ENCODE measurements around the gene TOMM7.
A peak's percentile ranks its signal among the peaks of the same experiment; 100 is the strongest.
"Not testable (repeated sequence)": the region's sequence is repeated elsewhere in the genome, so short reads cannot be mapped to it uniquely, and the experiment has no call there.

Gene TOMM7

GRCh38 chr7:22853674-22854157 is 31.1 kb upstream of the TOMM7 start:
- no peak for DNase-seq

DNA sequence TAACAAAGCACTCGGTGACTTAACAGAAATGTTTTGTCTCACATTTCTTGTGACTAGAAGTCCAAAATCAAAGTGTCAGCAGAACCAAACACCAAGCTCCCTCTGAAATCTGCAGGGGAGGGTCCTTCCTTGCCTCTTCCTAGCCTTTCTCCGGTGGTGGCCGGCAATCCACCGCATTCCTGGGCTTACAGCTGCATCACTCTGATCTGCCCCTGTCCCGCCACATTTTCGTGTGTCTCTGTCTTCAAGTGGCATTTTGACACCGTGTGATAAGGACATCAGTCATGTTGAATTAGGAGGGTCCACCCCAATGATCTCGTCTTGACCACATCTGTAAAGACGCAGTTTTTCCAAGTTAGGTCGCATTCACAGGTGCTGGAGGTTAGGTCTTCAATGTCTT is 30.5 kb upstream of the TOMM7 start:
- DNase-seq = no peak

DNA sequence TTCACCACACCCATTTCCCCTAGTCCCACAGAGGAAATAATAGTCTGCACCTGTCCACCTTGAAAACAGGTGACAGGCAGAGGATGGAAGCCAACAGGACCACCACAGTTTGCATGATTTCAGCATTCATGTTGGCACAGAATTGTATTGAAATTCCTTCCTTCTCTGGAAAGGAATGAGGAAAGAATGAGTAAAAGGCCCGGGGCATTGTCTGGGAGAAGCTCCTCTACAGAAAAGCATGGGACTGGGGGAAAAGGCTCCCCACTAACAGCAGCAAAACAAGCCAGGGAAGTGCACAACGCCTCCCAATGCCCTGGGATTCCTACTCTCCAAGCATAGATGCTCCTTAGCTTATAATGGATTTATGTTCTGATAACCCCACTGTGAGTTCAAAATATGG is 28.5 kb upstream of the TOMM7 start:
- DNase-seq = no peak

DNA sequence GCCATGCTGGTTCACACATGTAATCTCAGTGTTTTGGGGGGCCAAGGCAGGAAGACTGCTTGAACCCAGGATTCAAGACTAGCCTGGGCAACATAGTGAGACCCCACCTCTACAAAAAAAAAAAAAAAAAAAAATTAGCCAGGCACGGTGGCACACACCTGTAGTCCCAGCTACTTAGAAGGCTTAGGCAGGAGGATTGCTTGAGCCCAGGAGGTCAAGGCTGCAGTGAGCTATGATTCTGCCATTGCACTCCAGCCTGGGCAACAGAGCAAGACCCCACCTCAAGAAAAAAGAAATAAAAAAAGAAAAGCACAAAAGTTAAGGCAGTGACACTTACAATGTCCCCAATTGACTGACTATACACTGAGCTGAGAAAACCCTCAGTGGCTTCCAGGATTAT is 27.7 kb upstream of the TOMM7 start:
- not testable (repeated sequence) for DNase-seq

DNA sequence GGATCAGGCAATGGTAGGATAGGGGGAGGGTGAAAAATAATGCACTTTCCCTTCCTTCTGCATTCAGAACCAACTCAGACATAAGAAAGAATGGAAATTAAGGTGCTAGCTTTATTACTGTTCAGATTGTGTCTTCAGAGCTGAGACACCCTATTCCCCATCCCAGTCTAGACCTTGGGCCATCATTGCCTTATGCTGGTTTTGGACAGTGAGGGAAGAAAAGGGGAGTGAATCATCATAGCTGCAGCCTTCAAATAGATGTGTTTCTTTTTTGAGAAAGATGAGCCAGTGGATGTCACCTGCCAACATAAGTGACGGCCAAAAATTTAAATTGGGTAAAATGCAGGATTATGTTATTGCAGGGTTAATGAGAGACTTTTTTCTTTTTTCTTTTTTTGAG is 27.0 kb upstream of the TOMM7 start:
- DNase-seq = no peak

- no peak for DNase-seq
Measured at GRCh38 chr7:22849172-22849571, 26.5 kb upstream of the TOMM7 start.

GRCh38 chr7:22846961-22847360 is 24.3 kb upstream of the TOMM7 start:
- DNase-seq = no peak

GRCh38 chr7:22845221-22845834 is 22.7 kb upstream of the TOMM7 start:
- DNase-seq = no peak

DNA sequence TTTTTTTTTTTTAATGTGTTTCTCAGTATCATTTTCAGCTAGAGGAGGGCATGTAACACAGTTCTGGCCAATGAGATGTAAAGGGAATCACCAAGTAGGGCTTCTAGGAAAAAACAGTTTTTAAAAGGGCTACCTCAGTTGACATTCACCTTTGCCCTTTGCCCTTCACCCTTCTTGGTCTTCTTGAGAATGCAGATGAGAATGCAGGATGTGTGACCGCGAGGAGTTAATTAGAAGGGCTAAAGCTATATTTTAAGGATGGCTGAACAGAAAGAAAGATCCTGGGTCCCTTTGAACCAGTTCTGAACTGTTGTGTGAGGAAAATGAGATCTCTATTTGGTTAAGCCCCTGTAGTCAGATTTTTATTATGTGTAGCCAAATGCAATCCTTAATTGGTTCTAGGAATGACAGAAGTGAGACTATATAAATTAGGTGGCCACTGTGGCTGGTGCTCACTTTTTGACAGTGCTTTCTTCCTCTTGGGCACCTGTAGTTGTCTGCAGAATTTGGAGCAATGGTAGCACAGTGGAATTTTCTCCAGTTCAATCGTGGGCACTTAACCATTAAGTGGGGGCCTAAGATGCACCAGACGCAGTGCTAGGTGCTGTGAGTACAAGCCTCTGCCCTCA is 21.1 kb upstream of the TOMM7 start:
- no peak for DNase-seq

GRCh38 chr7:22842973-22843372 is 20.3 kb upstream of the TOMM7 start:
- no peak for DNase-seq

DNA sequence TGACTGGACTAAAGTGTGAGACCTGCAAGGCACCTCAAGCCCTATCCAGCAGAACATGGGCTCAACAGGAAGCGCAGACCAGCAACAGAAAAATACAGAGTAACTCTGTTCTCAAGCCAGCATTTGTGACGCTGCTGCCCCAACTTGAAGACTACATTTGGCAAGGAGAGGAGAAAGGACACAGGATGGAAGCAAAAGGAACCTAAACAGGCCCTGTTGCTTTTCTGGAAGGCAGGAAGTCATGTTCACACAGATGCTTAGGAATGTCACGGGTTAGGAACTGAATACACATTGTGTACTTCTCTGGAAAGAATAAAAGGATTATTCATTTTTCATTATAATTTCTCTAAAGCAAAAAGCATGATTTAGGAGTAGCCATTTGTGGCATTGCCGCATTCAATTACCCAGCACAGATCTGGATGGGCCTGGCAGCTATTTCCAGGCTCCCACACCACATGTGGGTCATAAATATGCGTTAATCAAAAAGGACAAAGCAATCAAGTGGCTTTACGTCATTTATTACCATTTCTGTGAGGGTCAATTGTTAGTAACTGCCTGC is 19.8 kb upstream of the TOMM7 start:
- peak in 3 of 14 donors; percentile 16 to 57 (median 23) for DNase-seq

DNA sequence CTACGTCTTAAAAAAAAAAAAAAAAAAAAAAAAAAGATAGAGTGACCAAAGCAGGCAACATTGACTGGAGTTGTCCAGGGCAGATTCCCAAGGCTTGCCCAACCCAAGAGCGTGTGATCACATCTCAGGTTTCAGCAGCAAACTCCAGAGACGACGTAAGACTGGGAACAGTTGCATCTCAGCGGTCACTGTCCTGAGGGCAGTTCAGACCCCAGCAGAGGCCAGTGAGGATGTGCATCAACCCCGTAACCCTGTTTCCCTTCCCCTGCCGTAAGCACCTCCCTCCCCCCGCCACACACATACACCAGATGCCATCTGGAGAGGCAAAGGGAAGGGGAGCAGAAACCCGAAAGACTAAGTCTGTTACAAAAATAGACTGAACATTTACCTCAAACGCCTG is 19.3 kb upstream of the TOMM7 start:
- peak in 1 of 14 donors; percentile 5 for DNase-seq

DNA sequence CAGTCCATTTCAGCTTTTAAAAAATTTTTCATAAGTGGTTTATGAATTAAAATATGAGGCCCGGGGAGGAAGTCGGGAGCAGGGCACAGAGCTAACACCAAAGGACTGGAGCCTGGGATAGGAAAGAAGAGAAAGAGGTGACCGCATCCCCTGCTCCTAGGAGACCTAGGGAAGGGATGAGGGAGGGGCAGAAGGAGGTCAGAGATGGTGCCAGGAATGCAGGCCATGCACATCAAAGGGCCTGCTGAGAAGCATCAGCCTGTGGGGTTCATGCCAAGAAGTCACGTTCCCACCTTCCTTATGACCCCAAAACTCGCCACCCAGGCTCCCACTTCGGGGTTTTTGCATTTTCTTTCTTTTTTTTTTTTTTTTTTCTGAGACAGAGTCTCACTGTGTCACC is 14.7 kb upstream of the TOMM7 start:
- no peak for DNase-seq

GRCh38 chr7:22836506-22836905 is 13.9 kb upstream of the TOMM7 start:
- DNase-seq = not testable (repeated sequence)

DNA sequence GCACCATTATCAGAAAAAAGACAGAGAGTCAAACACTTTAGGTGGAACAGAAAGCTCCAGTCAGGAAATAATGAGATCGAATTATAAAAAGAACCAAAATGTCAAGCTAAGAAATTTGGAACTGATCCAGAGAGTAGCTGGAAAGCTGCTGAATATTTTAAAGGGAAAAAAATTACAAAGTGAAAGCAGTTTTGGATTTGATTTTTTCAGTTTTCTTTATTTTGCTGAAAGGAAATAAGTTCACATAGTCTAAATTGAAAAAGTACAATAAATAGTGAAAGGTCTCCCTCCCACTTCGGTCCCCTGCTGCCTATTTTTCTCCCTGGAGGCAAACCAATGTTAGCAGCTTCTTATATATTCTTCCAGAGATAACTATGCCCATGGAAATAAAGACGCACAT is 11.3 kb upstream of the TOMM7 start:
- DNase-seq = no peak

DNA sequence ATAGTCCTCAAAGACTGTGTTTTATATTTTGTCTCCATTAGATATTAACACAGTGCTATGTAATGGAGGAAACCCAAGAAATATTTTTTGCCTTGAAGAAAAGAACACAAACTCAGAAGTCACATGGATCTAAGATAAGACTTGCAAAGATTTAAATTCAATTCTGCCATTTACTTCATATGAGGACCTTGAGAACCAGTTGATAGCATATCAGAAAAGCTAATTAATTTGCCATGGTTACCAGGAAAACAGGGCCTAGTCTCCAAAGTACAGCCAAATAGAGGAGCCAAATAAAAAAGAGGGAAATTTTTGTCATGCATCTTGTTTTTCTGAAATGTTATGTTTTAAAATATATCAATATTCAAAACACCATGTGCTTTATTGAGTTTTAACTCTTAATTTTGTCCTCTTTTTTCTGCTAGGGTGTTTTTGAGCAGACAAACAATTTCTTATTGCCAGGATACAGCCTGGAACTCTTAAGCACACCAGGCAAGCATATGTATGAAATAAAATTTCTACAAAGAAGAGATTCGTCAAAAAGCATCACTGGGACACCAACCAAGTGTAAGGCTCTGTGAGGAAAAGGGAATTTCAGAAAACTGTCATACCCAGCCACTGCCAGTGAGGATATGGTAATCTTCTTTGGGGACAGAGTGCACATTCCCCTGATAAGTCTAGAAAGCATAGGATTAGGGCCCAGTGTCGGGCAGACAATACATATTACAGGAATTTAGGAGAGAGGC is 10.6 kb upstream of the TOMM7 start:
- DNase-seq = no peak

DNA sequence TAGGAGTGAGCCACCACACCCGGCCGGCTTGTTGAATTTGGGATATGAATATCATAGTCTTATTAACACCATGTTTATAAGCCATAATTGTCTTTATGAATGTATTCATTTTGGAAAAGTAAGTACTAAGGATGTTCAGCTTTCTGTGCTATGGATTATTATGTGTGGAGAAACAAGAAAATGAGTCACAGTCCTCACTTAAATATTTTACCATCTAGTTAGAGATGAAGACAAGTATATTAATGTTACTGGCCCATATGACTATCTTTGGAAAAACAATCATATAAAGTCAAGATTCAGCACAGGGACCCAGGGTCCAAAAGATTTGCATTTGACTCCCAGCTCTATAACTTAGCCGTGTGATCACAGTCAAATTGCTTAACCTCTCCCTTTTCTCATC is 9.8 kb upstream of the TOMM7 start:
- DNase-seq = no peak

- DNase-seq = no peak
Measured at GRCh38 chr7:22831602-22832305, 9.1 kb upstream of the TOMM7 start.

- no peak for DNase-seq
Measured at GRCh38 chr7:22827563-22827962, 4.9 kb upstream of the TOMM7 start.

DNA sequence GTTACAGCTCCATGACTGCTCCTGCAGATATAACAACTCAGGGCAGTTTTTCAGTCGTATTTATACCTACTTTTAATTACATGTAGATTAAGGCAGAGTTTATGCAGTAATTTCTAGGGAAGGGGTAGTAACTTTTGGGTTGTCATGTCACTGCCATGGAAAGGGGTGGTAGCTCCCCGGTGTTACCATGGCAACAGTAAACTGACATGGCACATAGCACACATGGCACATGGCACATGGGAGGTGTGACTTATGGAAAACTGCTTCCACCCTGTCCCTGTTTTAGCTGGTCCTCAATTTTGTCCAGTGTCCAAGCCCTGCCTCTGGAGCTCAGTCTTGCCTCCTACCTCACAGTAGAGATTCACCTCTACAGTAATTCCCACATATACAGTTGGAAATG is 3.9 kb upstream of the TOMM7 start:
- DNase-seq = no peak

GRCh38 chr7:22824760-22825159 is 2.1 kb upstream of the TOMM7 start:
- DNase-seq = no peak

DNA sequence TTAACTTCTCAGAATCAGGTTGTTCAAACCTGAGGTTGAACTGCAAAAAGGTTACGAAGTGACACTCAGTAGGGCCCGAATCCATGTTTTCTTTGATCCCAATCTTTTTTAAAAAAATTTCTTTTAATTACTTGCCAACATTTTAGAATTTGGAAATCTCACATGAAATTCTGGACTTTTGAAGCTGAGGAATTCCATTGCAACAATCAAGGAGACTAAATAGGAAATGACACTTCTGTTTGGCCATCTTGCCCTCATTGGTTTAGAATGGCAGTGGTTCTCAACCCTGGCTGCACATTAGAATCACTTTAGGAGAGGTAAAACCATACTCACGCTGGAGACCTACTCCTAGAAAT is 471 bp upstream of the TOMM7 start:
- no peak for DNase-seq
